Measurements from ENCODE around the gene BIN1.

GRCh38 chr2:127104881-127105655 is 1.9 kb downstream of the BIN1 start:
- TF ChIP-seq POLR2A (IDR thresholded peaks at IDR 0.05) (no peak), CTCF (IDR thresholded peaks at IDR 0.05) (no peak), POLR2AphosphoS5 (IDR thresholded peaks at IDR 0.05) (no peak)

All from gastroesophageal sphincter (tissue), 3 donors.